DMS79 treated with DMSO at 0.1 percent for 48 hours (cell line): ENCODE data around the gene CCDC30.

Source experiments
- DNase-seq: peaks from one replicate; lab custom pipeline; 2025; lab: John Stamatoyannopoulos, UW

Gene CCDC30

DNA sequence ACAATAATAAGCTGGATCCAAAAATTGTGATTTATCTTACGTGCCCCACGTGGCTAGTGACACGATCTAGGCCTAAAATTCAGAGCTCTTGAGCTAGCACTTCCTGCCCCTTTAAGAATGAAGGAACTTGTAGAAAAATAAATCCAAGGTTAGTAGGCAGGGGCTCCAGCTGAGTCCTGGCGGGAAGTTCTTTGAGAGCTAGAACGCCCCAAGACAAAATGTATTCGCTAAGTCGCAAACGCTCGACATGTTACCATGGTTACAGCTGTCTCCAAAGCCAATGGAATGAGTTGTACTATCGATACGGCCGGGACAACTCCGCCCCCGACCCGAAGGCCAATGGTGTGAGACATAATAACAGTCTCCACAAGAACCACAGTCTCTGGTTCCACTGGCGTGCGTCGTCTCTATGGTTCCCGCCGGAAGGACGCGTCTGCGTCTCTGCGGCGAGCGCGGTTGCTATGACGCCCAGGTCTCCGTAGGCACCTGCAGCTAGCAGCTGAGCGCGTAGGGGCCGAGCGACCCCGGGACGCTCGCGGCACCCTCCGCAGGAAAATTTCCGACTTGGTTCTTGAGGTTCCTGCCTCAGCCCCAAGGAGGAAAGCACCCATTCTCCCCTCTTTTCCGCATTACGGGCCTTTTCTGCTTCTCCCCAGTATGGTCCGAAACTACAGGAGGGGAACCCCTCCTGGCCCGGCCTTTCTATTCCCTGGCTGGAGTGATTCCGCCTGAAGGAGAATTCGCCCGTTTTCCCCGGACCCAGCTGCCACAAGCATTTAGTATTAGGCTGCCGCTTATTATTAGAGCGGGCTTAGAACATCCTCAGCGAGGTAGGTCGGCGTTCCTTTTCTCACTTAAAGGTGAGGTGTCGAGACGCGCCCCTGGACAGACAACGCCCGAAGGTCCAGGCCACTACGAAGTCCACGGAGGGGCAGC, at the start of gene CCDC30:
Gene CCDC30, plus strand, starts transcription at position 459 of the 936 bp plus-strand sequence. CDS start 17,266 bp downstream, outside the sequence.
- peak; percentile 99 for DNase-seq

DNA sequence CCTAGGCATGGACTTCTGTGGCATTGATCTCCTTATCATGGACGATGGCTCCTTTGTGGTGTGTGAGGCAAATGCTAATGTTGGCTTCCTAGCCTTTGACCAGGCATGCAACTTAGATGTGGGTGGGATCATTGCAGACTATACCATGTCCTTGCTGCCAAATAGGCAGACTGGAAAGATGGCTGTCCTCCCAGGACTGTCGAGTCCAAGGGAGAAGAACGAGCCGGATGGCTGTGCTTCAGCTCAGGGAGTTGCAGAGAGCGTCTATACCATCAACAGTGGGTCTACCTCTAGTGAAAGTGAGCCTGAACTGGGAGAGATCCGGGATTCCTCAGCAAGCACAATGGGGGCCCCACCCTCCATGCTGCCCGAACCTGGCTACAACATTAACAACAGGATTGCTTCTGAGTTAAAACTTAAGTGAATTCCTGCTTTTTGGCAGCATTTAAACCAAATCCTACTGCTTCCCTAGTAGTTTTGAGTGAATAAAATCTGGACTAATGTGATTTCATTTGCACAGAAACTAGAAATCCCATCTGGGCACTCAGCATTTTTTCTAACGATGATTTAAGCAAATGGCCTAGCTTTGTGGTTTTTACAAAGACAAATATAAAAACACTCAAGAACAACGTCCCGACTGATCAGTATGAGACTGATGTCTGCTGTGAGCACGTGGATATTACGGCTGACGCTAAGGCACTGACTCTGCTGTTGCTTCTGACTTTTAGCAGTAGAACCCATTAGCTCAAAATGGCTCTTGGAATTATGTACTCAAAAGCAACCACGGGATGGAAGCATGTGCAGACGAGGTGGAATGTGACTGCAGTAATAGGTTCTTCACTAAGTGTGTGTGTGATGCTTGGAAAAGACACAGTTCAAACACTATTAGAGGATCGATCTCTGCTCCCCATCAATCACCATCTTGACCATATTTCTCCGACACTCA, 48.3 kb upstream of the CCDC30 start:
- DNase-seq: no peak

DNA sequence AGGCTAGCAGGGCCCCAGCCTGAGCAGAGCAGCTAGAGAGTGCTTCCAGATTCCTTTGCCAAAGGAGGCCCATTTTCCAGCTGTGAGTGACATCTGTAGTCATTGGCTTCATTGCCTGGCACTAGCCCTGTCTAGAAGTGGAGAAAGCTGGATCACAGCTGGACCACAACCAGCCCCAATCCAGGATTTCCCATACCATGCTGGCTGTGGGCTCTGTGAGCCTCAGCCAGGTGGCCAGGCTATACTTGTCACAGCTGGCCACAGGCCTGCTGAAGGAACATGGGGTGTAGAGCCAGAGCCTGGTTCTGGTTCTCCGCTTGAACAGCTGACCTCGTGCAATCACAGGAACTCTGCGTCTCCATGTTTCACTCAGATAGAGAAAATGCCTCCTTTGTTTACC, 45.9 kb upstream of the CCDC30 start:
- no peak for DNase-seq

DNA sequence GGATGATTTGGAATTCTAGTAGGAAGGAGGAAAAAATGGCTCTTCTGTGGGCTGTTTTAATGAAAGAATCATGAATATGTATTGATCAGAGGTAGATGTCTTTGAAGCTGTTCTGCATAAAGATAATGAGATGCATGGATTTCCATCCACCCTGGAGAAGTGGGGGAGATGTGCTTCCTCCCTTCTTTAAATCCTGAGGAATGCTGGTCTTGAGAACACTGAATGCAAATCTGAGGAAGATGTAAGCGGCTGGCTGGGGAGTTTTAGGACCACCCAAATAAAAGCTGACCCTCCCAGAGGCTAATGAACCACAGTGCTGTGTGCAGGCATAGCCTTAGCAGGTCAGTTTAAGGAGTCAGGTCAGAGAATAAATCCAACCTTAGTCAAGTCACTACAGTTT, 44.6 kb upstream of the CCDC30 start:
- no peak for DNase-seq

DNA sequence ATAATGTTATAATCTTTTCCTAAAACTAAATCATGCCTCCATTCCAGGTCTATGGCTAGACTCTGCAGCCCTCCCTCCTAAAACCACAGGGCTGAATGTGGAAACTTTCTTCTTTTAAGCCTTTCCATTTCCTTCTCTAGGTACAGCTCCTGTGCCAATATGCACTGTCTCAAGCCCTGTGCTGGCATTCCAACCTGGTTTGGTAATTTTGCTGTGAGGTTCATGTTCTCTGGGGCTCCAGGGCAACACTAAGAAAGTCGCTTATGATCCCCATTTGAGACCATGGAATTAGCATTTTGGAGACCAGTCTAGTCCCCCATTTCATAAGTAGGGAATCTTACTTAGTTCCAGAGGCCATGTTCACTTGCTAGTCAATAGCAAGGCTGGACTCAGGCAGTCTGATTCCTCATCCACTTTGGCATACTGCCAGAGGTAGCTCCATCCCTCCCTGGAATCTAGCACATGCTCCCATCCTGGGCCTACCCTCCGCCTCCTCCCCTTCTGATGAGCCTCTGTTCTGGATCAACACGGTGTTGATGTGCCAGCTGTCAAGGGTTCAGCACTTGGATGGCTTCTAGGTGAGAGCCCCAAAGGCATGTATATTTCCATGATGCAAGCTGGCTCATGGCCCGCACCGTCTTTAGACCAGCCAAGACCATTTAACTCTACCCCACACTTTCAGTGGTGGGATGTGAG, 43.8 kb upstream of the CCDC30 start:
- peak; percentile 28 for DNase-seq

DNA sequence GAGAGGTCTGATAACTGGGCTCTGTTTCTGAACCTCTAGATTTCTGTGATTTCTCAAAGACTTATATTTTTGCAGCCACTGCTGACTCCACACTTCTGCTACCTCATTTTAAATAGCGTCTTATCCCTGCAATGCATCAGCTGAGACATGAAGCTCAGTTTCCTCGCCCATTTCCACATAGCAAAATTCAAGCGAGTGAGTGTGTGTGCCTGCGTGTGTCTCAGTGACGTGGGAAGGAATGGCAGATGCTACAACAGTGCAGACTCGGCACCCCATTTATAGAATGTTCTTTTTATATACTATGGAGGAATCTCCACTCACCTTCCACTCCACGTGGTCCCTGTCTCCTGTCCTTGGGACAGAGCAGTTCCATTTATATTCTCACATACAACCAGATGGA, 43.0 kb upstream of the CCDC30 start:
- no peak for DNase-seq

DNA sequence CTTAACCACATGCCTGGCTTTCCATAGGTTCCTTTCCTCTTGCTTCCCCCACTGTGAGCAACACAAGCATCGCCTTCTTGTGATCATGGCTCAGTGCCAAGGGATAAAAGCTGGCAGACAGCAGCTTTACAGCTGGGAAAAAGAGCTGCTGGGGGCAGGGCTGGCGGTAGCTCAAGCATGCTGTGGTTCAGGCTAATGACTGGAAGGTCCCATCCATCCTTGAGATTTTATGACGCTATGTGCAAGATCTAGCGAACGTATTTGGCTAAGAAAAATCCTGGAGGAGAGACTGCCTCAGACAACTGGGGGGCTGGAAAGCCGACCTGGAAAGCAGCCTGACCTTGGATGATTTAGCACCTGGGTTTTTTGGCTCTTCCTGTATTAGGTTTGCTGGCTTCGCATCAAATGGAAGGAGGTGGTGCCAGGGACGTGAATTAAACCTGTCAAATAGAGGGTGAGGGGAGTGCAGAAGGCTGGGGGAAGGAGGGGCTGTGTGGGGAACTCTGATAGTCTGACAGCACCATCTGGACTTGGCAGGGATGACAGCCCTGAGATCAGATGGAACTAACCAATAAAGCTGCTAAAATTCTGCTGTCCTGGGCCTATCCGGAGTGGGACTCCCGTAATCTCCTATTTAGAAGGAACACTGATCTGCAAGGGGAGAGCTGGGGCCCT, 42.0 kb upstream of the CCDC30 start:
- DNase-seq: peak; percentile 99

DNA sequence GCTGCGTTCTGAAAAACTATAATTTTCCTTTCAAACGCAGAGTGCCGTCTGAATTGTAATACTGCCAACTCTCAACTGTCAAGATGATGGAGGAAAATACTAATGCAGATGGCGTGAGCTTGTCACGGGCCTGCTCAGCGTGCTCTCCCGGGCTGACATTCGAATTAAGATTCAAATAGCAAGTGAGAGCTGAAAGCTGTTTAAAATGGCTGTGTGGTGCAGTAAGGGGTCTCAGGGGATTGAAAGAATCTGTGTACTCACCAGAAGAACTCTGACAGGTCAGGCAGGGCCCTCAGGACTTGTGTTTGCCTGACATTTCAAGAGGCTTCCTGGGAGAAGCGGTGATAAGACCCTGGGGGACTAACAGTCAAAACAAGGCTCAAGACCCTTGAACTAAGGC, 40.3 kb upstream of the CCDC30 start:
- peak; percentile 96 for DNase-seq

DNA sequence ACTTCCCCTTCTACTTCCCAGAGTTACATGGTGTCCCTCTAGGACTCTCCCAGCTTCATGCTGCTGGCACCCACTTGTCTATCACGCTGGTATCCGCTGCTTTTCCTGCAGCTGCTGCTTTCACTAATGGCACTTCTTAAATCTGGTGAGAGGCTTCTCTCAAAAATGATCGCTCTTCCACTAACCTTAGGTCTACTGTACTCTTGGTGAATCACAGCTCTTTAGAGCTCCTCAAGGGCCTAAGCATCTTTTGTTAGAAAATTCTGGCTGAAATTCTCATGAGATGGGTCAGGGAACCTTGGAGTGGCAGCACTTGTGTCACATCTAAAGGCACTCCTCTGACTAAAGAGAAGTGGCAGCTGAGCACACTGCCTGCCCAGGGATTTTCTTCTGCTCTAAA, 39.4 kb upstream of the CCDC30 start:
- DNase-seq: peak; percentile 99

DNA sequence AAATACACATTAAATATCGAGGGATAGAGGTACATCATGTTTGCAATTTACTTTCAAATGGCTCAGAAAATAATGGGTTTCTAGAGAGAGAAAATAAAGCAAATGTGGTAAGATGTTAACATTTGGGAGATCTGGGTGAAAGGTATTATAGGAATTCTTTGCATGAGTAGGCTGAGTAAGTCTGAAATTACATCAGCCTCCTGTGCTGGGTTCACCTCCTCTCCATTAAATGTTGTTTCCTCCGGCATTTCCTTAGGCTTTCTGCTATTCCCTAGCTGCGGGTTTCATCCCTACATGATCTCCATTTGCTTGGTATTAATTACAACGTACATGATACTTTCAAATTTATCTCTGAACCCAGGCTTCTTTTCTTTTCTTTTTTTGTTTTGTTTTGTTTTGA, 38.9 kb upstream of the CCDC30 start:
- no peak for DNase-seq

DNA sequence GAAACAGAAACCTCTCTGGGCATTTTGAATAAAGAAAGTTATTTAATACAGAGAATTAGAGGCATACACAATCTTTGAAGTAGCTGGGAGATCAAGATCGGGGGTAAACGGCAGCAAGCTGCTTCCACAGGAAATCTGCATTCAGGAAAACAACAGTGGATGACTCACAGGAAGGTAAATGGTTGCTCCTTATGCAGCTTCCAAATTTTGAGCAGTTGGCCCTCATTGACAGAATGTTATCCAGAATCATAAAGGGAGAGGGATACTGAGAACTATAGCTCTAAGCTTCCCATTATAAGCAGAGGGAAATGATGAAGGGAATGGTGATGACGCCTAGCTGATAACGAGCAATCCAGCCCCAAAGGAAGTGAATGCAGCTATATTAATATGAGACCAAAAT, 35.8 kb upstream of the CCDC30 start:
- DNase-seq: no peak

DNA sequence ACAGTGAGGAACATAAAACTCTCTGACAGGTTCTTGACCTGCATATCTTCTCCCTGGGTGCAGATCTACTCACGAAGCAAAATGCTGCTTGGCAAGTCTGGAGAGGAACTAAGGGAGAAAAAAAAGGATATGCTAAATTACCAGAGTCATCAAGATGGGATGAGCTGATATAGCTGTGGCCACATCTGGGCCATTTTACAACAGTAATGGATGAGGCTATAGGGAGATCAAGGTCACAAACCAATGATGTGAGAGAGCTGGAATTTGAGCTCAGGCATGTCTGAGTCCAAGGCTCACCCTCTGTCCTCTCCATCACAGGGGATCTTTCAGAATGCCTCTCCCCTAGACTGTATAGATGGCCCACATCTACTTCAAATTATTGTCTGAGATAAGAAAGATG, 33.5 kb upstream of the CCDC30 start:
- no peak for DNase-seq

DNA sequence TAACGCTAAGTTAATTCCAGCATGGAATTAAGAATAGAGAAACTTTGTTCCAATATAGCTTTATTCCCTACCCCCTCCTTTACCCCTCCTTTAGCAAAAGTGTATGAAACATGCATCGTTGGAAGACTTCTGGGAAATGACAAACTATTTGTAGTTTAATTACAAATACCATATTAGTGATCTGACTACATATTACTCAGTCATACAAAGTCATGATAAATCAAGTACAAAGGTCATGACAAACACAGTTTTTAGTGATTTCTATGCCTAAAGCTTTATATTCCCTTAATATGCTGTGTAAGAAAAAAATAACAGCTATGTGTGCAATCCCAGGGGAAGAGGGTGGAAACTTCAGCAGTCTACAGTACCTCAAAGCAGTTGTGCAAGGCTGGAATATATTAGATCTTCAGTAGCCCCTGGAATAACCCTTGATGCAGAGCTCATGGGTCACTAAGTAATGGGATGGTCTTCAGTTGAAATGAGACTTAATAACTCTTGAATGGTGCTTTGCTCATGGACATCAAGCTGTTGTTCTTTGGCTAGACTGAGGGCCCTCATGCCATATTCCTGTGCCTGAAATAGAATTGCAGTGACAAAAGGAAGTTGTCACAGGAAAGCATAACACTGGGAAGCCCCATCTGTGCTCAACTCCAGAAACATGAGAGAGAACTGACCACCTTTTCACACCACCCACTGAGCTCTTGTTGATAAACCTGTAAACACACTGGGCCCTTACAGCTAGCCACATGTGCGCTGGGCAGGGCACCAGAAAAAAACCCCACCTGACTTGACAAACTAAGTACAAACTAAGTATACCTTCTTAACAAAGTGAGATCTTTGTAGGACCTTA, 32.6 kb upstream of the CCDC30 start:
- no peak for DNase-seq

DNA sequence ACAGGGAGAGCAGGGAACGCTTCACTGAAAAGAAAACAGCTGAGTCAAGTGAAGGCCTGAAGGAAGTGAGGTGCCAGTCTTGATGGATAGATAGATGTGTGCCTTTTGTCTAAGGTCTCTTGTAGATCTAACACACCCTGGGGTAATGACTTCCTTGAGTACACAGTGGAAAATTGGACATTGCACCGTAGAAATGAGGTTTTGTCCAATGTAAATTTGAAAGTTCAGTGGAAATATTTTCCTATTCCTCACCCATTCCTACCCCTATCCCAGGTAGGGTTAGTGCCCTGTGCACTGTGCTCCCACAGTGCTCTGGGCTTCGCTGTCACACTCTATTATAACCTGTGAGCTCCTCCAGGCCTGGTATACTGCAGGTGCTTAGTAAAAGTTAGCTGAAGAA, 31.6 kb upstream of the CCDC30 start:
- DNase-seq: no peak

DNA sequence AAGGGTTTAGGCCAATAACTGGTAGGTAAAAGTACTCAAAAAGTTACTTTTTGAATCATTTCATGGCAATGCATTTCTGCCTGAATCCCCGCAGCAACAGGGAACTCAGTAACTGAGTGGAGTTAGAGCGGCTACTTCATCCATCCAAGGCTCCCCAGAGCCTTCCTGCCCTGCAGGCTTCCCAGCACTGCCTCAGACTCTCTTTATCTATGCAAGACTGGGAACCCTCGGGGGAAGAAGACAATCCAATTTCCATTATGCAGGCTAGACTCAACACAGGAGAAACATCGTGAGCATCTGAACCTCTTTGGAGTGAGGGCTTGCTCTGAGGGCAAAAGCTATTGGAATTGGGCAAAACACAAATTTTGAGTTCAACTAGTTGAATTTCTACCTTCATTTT, 30.4 kb upstream of the CCDC30 start:
- no peak for DNase-seq

DNA sequence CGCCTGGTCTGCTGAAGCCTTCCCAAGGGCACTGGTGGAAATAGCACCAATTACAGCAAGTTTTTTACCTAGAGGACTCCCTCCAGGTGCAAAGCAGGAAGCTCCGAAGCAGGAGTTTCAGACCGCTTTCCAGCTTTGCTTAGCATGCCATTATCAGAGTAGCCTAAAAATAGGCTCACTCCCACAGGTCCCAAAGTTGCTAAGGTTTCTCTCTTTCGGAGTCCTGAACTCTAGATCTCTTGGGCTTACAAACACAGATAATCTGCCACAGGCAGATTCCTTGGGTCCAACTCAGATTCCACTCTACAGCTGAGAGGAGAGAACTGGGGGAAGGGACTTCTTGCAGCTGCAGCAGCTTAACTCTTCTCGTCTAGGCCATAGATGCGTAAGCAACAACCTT, 29.7 kb upstream of the CCDC30 start:
- DNase-seq: no peak

DNA sequence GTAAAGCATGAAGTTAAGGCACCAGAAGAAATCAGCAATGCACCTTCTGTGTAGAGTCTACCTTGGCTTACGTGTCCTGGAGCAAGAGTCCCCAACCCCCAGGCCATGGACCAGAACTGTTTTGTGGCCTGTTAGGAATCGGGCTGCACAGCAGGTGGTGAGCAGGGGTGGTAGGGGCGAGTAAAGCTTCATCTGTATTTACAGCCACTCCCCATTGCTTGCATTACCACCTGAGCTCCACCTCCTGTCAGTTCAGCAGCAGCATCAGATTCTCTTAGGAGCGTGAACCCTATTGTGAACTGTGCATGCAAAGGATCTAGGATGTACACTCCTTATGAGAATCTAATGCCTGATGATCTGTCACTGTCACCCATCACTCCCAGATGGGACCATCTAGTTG, 28.7 kb upstream of the CCDC30 start:
- no peak for DNase-seq

DNA sequence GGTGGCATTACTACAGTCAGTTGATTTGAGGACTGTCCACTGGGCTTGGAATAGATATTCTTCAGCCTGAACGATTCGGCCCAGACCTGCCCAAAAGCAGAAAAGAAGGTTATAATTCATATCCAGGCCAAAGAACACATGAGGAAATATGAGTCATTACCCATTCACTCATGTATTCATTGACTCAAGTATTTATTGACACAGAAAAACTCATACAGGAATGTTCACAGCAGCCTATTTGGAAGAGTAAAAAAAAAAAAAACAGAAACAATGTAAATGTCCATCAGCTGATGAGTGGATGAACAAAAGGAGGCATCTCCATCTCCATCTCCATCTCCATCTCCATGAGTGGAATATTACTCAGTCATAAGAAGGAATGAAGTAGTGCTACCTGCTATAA, 23.1 kb upstream of the CCDC30 start:
- DNase-seq: no peak

DNA sequence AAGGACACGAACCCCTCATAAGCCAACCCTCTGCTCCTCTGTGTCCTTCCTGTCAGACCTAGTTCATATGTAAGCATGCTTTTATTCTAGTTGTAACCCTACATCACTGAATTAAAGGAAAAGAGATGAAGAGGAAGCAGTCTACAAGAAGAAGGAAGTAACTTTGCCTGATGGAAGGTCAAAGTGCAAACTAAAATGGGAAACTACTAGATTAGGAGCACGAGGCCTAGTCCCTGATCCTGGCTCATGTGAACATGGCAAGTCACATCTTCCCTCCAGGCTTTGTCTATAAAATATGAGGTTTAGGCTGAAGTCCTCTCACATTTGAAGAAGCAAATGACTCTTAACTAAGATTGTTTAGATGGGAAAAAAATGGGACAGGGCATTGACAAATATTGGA, 20.4 kb upstream of the CCDC30 start:
- DNase-seq: no peak

DNA sequence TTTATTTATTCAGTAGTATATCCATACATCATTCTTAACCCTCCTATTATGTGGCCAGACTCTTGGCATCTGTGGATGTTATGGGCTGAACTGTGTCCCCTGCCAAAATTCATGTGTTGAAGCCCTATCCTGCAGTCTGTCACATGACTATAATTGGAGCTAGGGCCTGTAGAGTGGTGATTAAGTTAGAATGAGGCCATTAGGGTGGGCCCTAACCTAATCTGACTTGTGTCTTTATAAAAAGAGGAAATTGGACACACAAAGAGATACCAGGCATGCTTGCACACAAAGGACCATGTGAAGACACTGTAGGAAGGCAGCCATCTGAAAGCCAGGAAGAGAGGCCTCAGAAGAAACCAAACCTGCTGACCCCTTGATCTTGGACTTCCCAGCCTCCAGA, 13.8 kb upstream of the CCDC30 start:
- DNase-seq: no peak

DNA sequence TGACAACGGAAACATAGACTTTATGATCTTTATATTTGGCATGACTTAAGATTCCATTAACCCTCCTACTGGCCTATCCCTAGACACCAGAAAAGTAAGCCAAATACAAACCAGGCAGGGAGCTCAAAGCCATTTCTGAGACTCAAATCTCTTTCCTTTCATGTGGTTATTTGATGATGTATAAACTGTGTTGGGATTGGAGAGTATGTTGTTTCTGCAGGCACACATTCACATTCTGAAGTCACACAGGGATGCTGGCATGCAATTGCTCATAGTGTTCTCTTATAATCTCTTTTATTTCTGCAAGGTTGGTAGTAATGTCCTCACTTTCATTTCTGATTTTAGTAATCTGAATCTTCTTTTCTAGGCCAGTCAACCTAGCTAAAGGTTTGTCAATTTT, 13.0 kb upstream of the CCDC30 start:
- no peak for DNase-seq
